Right atrium auricular region (tissue), 2 donors: ENCODE results near the gene IL16. TPM values are rescaled to one million over a fixed set of nuclear protein-coding genes. Genes with fewer than 3 reads are reported as not detected.

Experiments used
- DNase-seq: peaks from one replicate; pipeline ENCODE4 v3.0.0-alpha.2; 2019; ENCODE audit warnings: low spot score
- H3K27ac ChIP-seq, 2 donors: fragments of 200-600 bp; sonication (generic); 1 replicate in 1 of 2; 2 replicates in 1 of 2; pipeline ENCODE4 v1.5.1; 2016 to 2019
- H3K27me3 ChIP-seq, 2 donors: fragments of 200-600 bp; sonication (generic); one replicate each; pipeline versions ENCODE4 v1.5.1 to v1.6.0; 2017 to 2019
- H3K36me3 ChIP-seq: fragments of 200-600 bp; sonication (generic); one replicate; pipeline ENCODE4 v1.5.1; 2016
- H3K4me1 ChIP-seq, 2 donors: fragments of 200-600 bp; sonication (generic); one replicate each; pipeline versions ENCODE4 v1.5.1 to v1.6.0; 2017 to 2019
- H3K4me3 ChIP-seq, 2 donors: fragments of 200-600 bp; sonication (generic); 1 replicate in 1 of 2; 2 replicates in 1 of 2; pipeline ENCODE4 v1.5.1; 2017 to 2019; ENCODE audit warnings: mild to moderate bottlenecking in 1 of 2, moderate library complexity in 1 of 2
- H3K9me3 ChIP-seq, 2 donors: fragments of 200-600 bp; sonication (generic); one replicate each; pipeline ENCODE4 v1.5.1; 2019
- CTCF ChIP-seq, 2 donors: fragments of 200-600 bp; sonication (generic); IDR thresholded peaks; one replicate each; pipeline ENCODE4 v1.5.1; 2019; ENCODE audit warnings: antibody characterized with exemption in 2 of 2
- total RNA-seq, 2 donors: library from RNA; depleted of rRNA; stranded (reverse); fragments of >200 nt; gene quantifications; one replicate each; pipeline ENCODE4 v1.1.0, GENCODE V29; 2016

IL16 gene
- total RNA-seq, 2 donors from 2014 or later, result 3.9 to 12.1 TPM

- H3K27ac ChIP-seq, result no peak overlapping the region
- no peak for TF ChIP-seq CTCF (IDR thresholded peaks at IDR 0.05)
- H3K4me3 ChIP-seq, result peak overlapping the region in 1 of 2 donors; percentile 81
- H3K36me3 ChIP-seq, result peaks cover 6% of the 10 kb centered on the region
- H3K4me1 ChIP-seq, result peaks cover 0 to 14% of the 10 kb centered on the region in 2 donors
- H3K9me3 ChIP-seq, result no peaks in the 10 kb centered on the region
- no peaks in the 10 kb centered on the region for H3K27me3 ChIP-seq
- no peak for DNase-seq
Observed at GRCh38 chr15:81322676-81323253, 126.1 kb downstream of the IL16 start.

GRCh38 chr15:81323559-81323943, 126.9 kb downstream of the IL16 start:
- Histone ChIP-seq H3K27ac (peak overlapping the region; percentile 71 to 86), H3K36me3 (peaks cover 5% of the 10 kb centered on the region), H3K9me3 (no peaks in the 10 kb centered on the region), H3K4me1 (peaks cover 0 to 14% of the 10 kb centered on the region in 2 donors), H3K4me3 (peak overlapping the region; percentile 64 to 81), H3K27me3 (no peaks in the 10 kb centered on the region)
- DNase-seq, result no peak
- TF ChIP-seq CTCF (IDR thresholded peaks at IDR 0.05), result no peak

- Histone ChIP-seq H3K27ac (peak within 1 kb of the TSS; percentile 71 to 86), H3K36me3 (no peaks in the 10 kb centered on the region), H3K27me3 (no peaks in the 10 kb centered on the region), H3K9me3 (no peaks in the 10 kb centered on the region), H3K4me3 (peak within 1 kb of the TSS; percentile 64 to 81), H3K4me1 (peaks cover 0 to 14% of the 10 kb centered on the region in 2 donors)
- DNase-seq, result peak; percentile 98
- no peak for TF ChIP-seq CTCF (IDR thresholded peaks at IDR 0.05)
Observed at GRCh38 chr15:81323944-81324881, 127.5 kb downstream of the IL16 start, which contains the start of gene STARD5. Gene STARD5 (minus strand): TSS chr15:81324141. CDS start chr15:81324099, 42 bp downstream.

DNA sequence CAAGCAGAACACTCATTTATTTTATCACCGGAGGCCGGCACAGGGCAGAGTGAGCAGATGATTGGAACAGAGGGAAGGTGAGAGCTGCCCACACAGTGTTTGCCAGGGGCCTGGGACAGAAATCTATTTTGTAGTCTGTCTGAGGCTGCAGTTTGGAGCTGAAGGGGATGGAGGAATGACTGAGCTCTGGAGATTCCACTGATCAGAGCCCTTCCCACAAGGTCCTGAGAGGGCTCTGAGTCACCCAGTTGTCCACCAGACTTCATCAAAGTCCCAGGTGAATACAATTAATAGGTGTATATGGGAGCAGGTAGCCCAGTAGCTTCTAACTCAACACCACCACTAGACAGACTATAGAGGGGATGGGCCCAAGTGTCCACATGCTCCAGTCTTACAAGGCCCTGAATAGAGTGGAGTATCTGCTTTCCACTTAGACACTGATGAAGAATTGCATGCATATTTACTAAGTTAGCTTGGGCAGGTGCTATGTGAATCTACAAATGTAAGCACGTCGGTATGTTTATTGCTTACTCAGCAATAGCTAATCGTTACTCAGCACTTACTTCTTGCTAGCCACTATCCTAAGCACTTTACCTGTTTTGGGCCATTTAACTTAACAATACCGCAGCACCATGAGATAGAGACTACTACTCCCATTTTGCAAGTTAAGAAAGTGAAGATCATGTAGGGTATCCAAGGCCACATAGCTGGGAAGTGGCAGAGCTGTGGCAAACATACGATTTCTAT, 130.0 kb downstream of the IL16 start:
- Histone ChIP-seq H3K27me3 (no peaks in the 10 kb centered on the region), H3K4me1 (peaks cover 0 to 23% of the 10 kb centered on the region in 2 donors), H3K36me3 (no peaks in the 10 kb centered on the region), H3K4me3 (no peak overlapping the region), H3K9me3 (no peaks in the 10 kb centered on the region), H3K27ac (no peak overlapping the region)
- no peak for TF ChIP-seq CTCF (IDR thresholded peaks at IDR 0.05)
- no peak for DNase-seq

DNA sequence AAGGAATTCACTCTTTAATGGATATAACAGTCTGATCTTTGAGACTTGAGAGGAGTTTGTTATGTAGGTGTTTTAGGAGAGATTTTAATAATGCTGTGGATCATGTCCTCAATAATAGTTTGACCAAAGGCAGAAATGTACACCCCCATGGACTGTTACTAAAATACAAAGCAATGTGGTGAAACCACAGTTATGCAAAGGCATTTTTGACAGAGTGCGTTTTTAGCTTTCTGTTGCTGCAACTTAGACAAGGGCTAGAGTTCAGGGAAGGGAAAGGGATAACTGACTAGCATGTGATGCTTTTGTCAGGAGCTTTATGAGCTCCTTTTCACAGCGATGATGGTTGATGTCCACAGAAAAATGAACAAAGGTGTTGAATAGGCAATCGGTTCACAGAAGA, 130.8 kb downstream of the IL16 start:
- H3K27ac ChIP-seq, result no peak overlapping the region
- DNase-seq, result no peak
- peaks cover 0 to 23% of the 10 kb centered on the region in 2 donors for H3K4me1 ChIP-seq
- H3K36me3 ChIP-seq, result no peaks in the 10 kb centered on the region
- H3K4me3 ChIP-seq, result no peak overlapping the region
- no peak for TF ChIP-seq CTCF (IDR thresholded peaks at IDR 0.05)
- H3K27me3 ChIP-seq, result no peaks in the 10 kb centered on the region
- no peaks in the 10 kb centered on the region for H3K9me3 ChIP-seq
